Stimulated activated CD4-positive, alpha-beta T cell treated with anti-CD3 and anti-CD28 coated beads, Interleukin-1b, Interleukin-23, amount 100 ng/mL, for 48 hours (primary cell): ENCODE measurements around the gene MYO1D.
A peak's percentile ranks its signal among the peaks of the same experiment; 100 is the strongest.
"Not testable (repeated sequence)": the region's sequence is repeated elsewhere in the genome, so short reads cannot be mapped to it uniquely, and the experiment has no call there.

Source experiments
- DNase-seq: peaks from one replicate; pipeline ENCODE4 v3.0.0-alpha.2; 2020

Gene MYO1D

GRCh38 chr17:32772453-32773025 lies 104.4 kb downstream of the MYO1D start:
- peak; percentile 56 for DNase-seq

DNA sequence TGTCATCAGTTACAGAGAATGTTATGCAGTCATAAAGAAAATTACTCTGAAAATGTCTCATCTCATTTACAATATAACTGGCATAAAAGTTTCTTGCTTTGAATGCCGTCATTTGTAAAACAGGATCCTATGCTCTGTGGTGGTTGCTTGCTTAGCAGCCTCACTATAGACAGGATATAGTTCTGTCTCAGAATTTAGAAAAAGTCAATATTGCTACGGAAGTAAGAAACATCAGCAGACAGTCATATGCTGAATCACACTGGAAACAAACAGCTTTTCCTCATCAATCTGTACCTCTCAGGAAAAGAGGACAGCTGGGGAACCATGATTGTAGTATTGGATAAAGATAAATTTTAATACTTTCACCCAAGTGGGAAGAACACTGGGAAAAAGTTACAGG lies 105.5 kb downstream of the MYO1D start:
- DNase-seq = no peak

GRCh38 chr17:32769846-32770245 lies 107.1 kb downstream of the MYO1D start:
- DNase-seq = no peak

- no peak for DNase-seq
Measured at GRCh38 chr17:32763855-32764439, 113.0 kb downstream of the MYO1D start.

DNA sequence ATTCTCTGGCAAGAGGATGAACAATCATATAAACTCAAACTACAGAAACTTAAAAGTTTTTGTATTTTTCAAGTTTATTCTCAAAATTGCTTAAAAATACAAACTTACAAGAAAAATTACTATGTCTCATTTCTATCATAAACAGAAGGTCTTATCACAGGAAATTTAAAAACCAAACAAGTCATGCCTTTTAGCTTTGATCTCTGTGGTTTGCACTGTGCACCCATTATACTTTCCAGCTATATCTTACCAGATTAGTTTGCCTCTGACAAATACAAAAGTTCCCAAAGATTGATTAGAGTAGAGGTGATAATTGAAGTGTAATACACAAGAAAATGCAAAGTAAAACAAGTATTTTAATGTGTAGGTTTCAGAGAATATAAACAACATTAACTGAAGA lies 117.4 kb downstream of the MYO1D start:
- DNase-seq = no peak

GRCh38 chr17:32757963-32758362 lies 119.0 kb downstream of the MYO1D start:
- no peak for DNase-seq

- no peak for DNase-seq
Measured at GRCh38 chr17:32756696-32757095, 120.2 kb downstream of the MYO1D start.

DNA sequence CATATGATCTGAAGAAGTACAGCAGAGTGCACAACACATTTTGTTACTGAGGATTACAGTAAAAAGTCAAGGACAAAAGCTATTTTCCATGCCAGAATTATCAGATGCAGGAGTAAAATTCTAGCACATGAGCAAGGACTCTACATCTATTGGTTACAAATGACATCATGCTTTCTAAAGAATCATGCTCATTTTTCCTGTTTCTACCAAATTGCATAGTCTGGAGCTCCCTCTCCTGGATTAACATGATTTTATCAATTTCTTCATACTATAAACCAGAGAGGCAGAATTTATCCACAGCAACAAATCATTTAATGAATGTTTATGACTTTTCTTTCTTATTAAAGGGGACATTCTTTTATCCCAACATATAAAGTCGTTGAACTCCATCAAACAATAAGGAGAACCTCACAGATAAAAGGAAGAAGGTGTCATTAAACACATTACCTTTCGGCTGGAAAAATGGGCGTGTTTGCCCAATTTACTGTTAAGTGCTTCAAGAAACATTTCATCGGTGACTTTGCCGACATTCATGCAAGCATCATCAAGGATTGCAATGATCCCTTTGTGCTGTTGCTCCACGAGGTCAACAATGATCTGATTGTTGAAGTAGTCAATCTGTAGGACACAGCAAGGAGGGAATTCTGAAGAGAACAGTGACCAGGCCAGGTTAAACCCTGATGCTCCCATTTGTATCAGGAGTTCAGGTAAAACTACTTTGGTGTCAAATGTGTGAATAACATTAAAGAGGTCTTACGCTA lies 121.7 kb downstream of the MYO1D start:
- DNase-seq = no peak

DNA sequence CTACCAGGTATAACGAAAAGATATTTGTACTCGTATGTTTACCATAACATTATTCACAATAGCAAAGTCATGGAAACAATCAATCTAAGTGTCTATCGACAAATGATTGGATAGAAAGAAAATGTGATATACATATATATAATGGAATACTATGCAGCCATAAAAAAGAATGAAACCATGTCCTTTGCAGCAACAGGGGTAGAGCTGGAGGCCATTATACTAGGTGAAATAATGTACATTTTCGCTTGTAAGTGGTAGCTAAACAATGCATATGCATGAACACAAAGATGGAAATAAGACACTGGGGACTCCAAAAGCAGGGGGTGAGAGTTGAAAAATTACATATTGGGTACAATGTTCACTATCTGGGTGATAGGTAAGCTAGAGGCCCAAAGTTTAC lies 124.0 kb downstream of the MYO1D start:
- no peak for DNase-seq

- DNase-seq = no peak
Measured at GRCh38 chr17:32747856-32748255, 129.1 kb downstream of the MYO1D start.

DNA sequence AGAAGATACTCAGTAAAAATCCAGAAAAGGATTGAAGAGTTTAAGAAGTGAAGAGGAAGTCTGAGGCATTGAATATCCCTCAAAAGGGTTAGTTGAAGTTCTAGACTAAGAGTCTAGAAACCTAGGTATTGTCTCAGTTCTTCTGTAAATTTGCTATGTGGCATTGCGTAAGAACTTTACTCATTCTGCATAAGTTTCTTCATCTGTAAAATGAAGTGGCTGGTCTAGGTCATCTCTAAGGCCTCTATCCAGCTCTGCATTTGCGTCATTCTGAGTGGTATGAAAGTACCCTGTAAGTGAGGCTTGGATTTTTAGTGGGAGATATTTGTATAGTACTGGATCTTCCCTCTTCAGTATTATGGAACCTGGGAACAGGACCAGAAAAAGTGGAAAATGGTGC lies 130.2 kb downstream of the MYO1D start:
- DNase-seq = no peak

GRCh38 chr17:32746280-32746679 lies 130.6 kb downstream of the MYO1D start:
- no peak for DNase-seq

DNA sequence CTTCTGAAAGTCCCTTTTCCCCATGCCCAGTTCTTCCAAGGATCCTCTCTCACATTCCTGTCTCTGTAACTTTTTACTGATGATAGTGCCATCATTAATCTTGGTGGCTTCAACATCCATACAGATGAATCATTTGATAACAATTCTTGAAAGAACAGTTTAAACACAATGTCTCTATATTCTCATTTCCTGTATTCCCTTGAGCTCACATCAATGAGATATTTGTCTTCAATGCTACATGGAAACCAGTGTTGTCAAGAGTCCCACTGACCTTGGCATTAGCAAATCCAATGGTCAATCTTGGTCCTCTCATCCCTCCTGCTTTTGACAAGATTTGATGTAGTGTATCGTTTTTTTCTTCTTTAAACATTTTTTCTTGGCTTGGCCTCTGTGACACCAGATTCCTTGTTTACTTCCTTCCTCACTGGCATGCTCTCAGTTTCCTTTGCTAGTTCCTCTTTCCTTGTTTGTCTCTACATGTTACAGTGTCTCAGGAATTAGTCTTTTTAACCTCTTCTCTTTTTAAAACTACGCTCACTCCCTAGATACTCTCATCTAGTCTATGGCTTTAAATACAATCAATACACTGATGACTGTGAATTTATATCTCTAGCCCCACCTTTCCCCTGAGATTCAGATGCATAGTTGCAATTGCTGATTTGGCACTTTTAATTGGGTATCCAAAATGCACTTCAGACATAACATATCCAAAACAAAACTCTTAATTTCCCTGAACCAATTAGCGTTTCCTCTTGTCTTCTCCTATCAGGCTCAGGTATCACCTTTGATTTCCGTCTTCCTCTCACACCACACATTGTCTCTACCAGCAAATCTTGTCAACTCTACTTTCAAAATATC lies 134.0 kb downstream of the MYO1D start:
- no peak for DNase-seq

DNA sequence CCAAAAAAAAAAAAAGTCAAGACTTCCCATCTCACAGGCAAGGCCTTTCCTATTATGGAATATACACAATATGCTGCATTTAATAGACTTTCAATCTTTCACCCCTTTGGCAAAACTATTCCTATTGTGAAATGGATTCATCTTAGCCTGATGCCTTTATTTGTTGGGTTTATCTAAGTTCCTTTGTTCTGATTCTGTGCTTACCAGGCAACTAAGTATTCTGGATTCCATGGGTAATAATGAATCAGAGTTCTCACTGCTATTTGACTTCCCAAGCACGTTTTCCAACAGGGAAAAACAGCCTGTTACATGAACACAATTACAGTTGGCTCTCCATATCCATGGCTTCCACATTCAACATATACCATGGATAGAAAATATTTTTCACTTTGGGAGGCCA lies 135.5 kb downstream of the MYO1D start:
- no peak for DNase-seq

GRCh38 chr17:32739722-32740121 lies 137.2 kb downstream of the MYO1D start:
- DNase-seq = no peak

- DNase-seq = not testable (repeated sequence)
Measured at GRCh38 chr17:32739151-32739550, 137.8 kb downstream of the MYO1D start.

GRCh38 chr17:32733401-32733800 lies 143.5 kb downstream of the MYO1D start:
- DNase-seq = no peak

GRCh38 chr17:32732900-32733299 lies 144.0 kb downstream of the MYO1D start:
- DNase-seq = no peak

DNA sequence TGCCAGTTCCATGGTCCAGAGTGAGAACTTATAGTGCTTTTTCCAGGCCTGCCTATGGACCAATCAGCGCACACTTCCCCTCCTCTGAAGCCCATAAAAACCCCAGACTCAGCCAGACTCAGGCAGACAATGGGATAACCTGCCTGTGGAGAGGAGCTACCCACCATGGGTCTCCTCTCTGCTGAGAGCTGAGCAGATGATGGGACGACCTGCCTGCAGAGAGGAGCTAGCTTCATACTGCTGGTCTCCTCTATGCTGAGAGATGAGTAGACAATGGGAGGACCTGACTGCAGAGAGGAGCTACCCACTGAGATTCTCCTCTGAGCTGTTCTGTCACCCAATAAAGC lies 144.7 kb downstream of the MYO1D start:
- DNase-seq = no peak

DNA sequence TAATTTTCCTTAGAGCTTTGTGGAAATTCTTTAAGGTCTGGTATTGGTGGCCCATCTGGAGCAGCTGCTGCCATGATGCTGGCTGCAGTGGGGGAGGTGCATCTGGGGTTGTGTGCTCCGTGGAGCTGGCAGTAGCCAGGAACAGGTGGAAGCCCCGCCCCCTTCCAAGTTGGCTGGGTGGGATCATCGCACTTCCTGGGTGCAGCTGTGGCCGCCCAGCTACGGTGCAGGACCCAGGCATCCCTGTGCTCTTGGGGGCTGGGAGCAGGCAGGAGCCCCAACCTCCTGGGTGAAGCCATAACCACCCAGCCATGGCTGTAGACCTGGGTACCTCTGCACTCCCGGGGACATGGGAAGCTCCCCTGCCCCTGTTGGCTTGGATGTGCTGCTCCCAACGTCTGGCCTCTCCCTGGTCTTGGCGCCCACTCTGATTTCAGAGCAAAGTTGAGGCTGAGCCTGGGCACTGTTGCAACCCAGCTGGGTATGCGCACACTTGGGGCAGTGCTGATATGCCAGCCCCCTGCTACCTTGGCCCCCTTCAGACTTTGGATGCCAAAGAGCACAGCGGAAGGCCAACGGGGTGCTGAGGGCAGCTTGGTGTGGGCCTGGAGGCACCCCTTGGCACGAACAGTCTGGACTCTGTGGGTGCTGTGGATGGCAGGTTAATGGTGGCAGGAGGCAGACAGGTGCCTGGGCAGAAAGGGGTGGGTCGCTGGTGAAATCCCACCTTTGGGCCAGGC lies 145.2 kb downstream of the MYO1D start:
- DNase-seq = no peak

DNA sequence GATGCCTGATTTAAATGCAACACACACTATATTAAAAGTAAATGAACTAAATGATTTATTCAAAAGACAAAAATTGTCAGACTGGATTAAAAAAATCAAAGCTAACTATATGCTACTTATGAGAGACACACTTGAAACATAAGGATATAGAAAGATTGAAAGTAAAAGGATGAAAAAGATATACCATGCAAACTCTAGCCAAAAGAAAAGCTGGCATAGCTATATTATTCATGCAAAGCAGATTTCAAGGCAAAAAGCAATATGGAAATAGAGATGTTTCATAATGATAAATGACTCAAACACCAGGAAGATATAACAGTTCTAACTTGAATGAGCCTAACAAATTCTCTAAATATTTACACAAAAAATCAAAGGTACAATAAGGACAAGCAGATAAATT lies 149.2 kb downstream of the MYO1D start:
- no peak for DNase-seq

DNA sequence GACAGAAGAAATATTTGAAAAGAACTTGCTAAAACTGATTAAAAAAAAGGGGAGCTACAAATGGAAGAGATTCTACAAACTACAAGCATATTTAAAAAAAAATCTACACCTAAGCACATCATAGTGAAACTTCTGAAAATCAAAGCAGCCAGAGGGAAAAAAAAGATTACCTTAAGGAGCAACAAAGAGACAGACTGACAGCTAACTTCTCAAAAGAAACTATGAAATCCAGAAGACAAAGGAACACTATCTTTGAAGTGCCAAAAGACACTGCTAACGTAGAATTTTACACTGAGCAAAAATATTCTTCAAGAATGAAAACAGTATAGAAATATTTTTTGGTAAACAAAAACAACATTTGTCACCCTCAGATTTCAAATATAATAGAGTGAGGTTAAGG lies 151.2 kb downstream of the MYO1D start:
- no peak for DNase-seq
